DOHH2 (cell line): ENCODE data around the gene PDGFRA.

ENCODE experiments used
- CTCF ChIP-seq: fragments of 200-600 bp; sonication (generic); IDR thresholded peaks from one replicate; pipeline ENCODE4 v1.5.1; 2014; ENCODE audit warnings: antibody characterized with exemption, mild to moderate bottlenecking, low read depth, low read length; ENCODE audit not compliant: poor library complexity, severe bottlenecking
- EZH2phosphoT487 ChIP-seq: fragments of 200-600 bp; sonication (generic); IDR thresholded peaks from 2 replicates; pipeline ENCODE4 v1.6.1; 2017; ENCODE audit warnings: borderline replicate concordance, mild to moderate bottlenecking, antibody characterized with exemption, low read length, moderate library complexity, mixed read lengths

GRCh38 chr4:54274795-54275665, 45.9 kb downstream of the PDGFRA start:
- TF ChIP-seq CTCF (no peak), EZH2phosphoT487 (no peak)
